ENCODE measurements around the gene CLK2. TPM values are rescaled to one million over a fixed set of nuclear protein-coding genes. Genes with fewer than 3 reads are reported as not detected.

Gene CLK2
- polyA plus RNA-seq, 1 experiment = 40.5 TPM

- CTCF ChIA-PET = interaction anchor here (5.9 kb wide), 1 partner anchor 54 kb away, joined by 46 read pairs; no protein-coding TSS in a partner anchor
- DNase-seq (ENCODE audit: low read depth, low spot score) = no peak
Measured at GRCh38 chr1:155304558-155305063, 31.3 kb upstream of the CLK2 start.

GRCh38 chr1:155301342-155301841 lies 28.1 kb upstream of the CLK2 start, which contains the start of gene PKLR:
TSS of gene PKLR (minus strand) at chr1:155301438. CDS start at chr1:155301395, 43 bp downstream.
- Histone ChIP-seq H3K27me3 (ENCODE audit: control insufficient read depth, insufficient read depth, low read length) (peaks cover 18% of the 10 kb centered on the region), H3K4me3 (ENCODE audit: low read depth, low read length) (no peak within 1 kb of the TSS), H3K9me3 (ENCODE audit: control insufficient read depth, insufficient read depth, low read length) (no peaks in the 10 kb centered on the region), H3K27ac (ENCODE audit: low read depth, low read length) (no peak within 1 kb of the TSS)
- TF ChIP-seq CTCF (IDR thresholded peaks at IDR 0.05; ENCODE audit: low read depth, low read length) = no peak
- POLR2A ChIA-PET = no interaction called here
- CTCF ChIA-PET = interaction anchor here (1.1 kb wide), 1 partner anchor 51 kb away, joined by 3 read pairs; no protein-coding TSS in a partner anchor
- DNase-seq (ENCODE audit: low read depth, low spot score) = no peak

More at GRCh38 chr1:155304558-155305063, 31.3 kb upstream of the CLK2 start:
- Histone ChIP-seq H3K27ac (ENCODE audit: low read depth, low read length) (no peak overlapping the region), H3K9me3 (ENCODE audit: control insufficient read depth, insufficient read depth, low read length) (no peaks in the 10 kb centered on the region; the same call in 1 of the 2 replicates), H3K4me3 (ENCODE audit: low read depth, low read length) (no peak overlapping the region), H3K27me3 (ENCODE audit: control insufficient read depth, insufficient read depth, low read length) (peaks cover 5% of the 10 kb centered on the region)
- POLR2A ChIA-PET = interaction anchor here (0.6 kb wide), 1 partner anchor 24 kb away, joined by 4 read pairs; no protein-coding TSS in a partner anchor
- no peak for TF ChIP-seq CTCF (IDR thresholded peaks at IDR 0.05; ENCODE audit: low read depth, low read length)

GRCh38 chr1:155300553-155301329 lies 27.4 kb upstream of the CLK2 start:
- DNase-seq (ENCODE audit: low read depth, low spot score) = no peak
- H3K27ac ChIP-seq (ENCODE audit: low read depth, low read length) = no peak overlapping the region
- no peaks in the 10 kb centered on the region; the same call in 1 of the 2 replicates for H3K9me3 ChIP-seq (ENCODE audit: control insufficient read depth, insufficient read depth, low read length)
- ChIA-PET POLR2A (no interaction called here), CTCF (interaction anchor here (0.9 to 1.2 kb wide), 2 partner anchors 24 to 51 kb away, joined by 3 to 5 read pairs; no protein-coding TSS in a partner anchor)
- H3K4me3 ChIP-seq (ENCODE audit: low read depth, low read length) = no peak overlapping the region
- H3K27me3 ChIP-seq (ENCODE audit: control insufficient read depth, insufficient read depth, low read length) = peaks cover 25% of the 10 kb centered on the region
- no peak for TF ChIP-seq CTCF (IDR thresholded peaks at IDR 0.05; ENCODE audit: low read depth, low read length)

GRCh38 chr1:155300024-155300423 lies 26.7 kb upstream of the CLK2 start:
- ChIA-PET POLR2A (no interaction called here), CTCF (interaction anchor here (0.9 to 1.2 kb wide), 2 partner anchors 23 to 50 kb away, joined by 3 to 5 read pairs; no protein-coding TSS in a partner anchor)
- Histone ChIP-seq H3K9me3 (ENCODE audit: control insufficient read depth, insufficient read depth, low read length) (no peaks in the 10 kb centered on the region; the same call in 1 of the 2 replicates), H3K27me3 (ENCODE audit: control insufficient read depth, insufficient read depth, low read length) (peaks cover 32% of the 10 kb centered on the region), H3K4me3 (ENCODE audit: low read depth, low read length) (no peak overlapping the region), H3K27ac (ENCODE audit: low read depth, low read length) (no peak overlapping the region)
- no peak for TF ChIP-seq CTCF (IDR thresholded peaks at IDR 0.05; ENCODE audit: low read depth, low read length)
- DNase-seq (ENCODE audit: low read depth, low spot score) = no peak

All from AG04450 (cell line).